A673 (cell line): ENCODE results near the gene SMIM5. TPM values are rescaled to one million over a fixed set of nuclear protein-coding genes. Genes with fewer than 3 reads are reported as not detected.
A peak's percentile ranks its signal among the peaks of the same experiment; 100 is the strongest.

Experiments used
- BruUV-seq: library from RNA; stranded (reverse); fragments of 400-500 nt; replicated peaks from 2 replicates; lab custom pipeline; 2021; lab: Mats Ljungman, UMichigan
- CTCF ChIA-PET: fragments of 300-600 bp; sonication (Branson Sonifier 250); formaldehyde crosslinking; loops from one replicate; lab custom pipeline; 2022; ENCODE audit warnings: antibody characterized with exemption; lab: Charles Lee
- POLR2A ChIA-PET: fragments of 300-600 bp; sonication (Branson Sonifier 250); formaldehyde crosslinking; loops from one replicate; lab custom pipeline; 2022; ENCODE audit warnings: antibody characterized with exemption; ENCODE audit not compliant: low non-redundant PET; lab: Charles Lee
- DNase-seq: peaks from one replicate; pipeline ENCODE4 v3.0.0-alpha.2; 2015; ENCODE audit warnings: low spot score
- H3K27ac ChIP-seq: fragments of 200-600 bp; sonication (generic); 2 replicates; pipeline ENCODE4 v1.5.1; 2016; ENCODE audit warnings: mixed run types, low read depth, mild to moderate bottlenecking, mixed read lengths, antibody characterized with exemption, low read length; ENCODE audit not compliant: poor library complexity, severe bottlenecking
- H3K27me3 ChIP-seq: fragments of 200-600 bp; sonication (generic); replicated peaks from 2 replicates; pipeline ENCODE4 v1.6.1; 2017; ENCODE audit warnings: mixed run types, low read depth, mild to moderate bottlenecking, mixed read lengths, antibody characterized with exemption, low read length; ENCODE audit not compliant: insufficient read depth, poor library complexity
- H3K36me3 ChIP-seq: fragments of 200-600 bp; sonication (generic); 2 replicates; pipeline ENCODE4 v1.6.1; 2016; ENCODE audit warnings: mixed run types, mild to moderate bottlenecking, mixed read lengths, antibody characterized with exemption, low read length; ENCODE audit not compliant: insufficient read depth, poor library complexity, severe bottlenecking
- H3K4me1 ChIP-seq: fragments of 200-600 bp; sonication (generic); 2 replicates; pipeline ENCODE4 v1.6.1; 2017; ENCODE audit warnings: mixed run types, mild to moderate bottlenecking, mixed read lengths, antibody characterized with exemption, low read length; ENCODE audit not compliant: insufficient read depth, poor library complexity, severe bottlenecking
- H3K4me3 ChIP-seq: fragments of 200-600 bp; sonication (generic); 2 replicates; pipeline ENCODE4 v1.5.1; 2016; ENCODE audit warnings: low read depth, mixed run types, mild to moderate bottlenecking, mixed read lengths, low read length; ENCODE audit not compliant: poor library complexity, severe bottlenecking
- H3K9me3 ChIP-seq: fragments of 200-600 bp; sonication (generic); 2 replicates; pipeline ENCODE4 v1.6.1; 2016; ENCODE audit warnings: mixed run types, low read depth, mild to moderate bottlenecking, mixed read lengths, antibody characterized with exemption, low read length; ENCODE audit not compliant: poor library complexity, severe bottlenecking
- CTCF ChIP-seq: fragments of 300-800, 200-600 bp; sonication (generic); conservative IDR thresholded peaks from 2 replicates; pipeline ENCODE4 v1.5.1; 2017; ENCODE audit warnings: low read depth, mild to moderate bottlenecking, antibody characterized with exemption, low read length, moderate library complexity, mixed read lengths
- EZH2 ChIP-seq: fragments of 200-600 bp; sonication (generic); IDR thresholded peaks from 2 replicates; pipeline ENCODE4 v1.6.1; 2017; ENCODE audit warnings: borderline replicate concordance, low read depth, mild to moderate bottlenecking, mixed read lengths, antibody characterized with exemption, low read length; ENCODE audit not compliant: poor library complexity, severe bottlenecking
- intact Hi-C: fragments of 100-400 bp; cut with micrococcal nuclease; formaldehyde crosslinking; loops from one replicate; pipeline ENCODE4 v1.10.0; 2022; ENCODE audit not compliant: unreplicated experiment
- total RNA-seq: library from RNA; stranded (reverse); gene quantifications from 2 replicates; pipeline ENCODE4 v1.2.3, GENCODE V29; 2021

Gene SMIM5
- total RNA-seq, 1 experiment from 2014 or later = not detected

GRCh38 chr17:75654176-75654575 is 20.9 kb downstream of the SMIM5 start:
- POLR2A ChIA-PET = interaction anchor here (0.7 kb wide), 1 partner anchor 35 kb away, joined by 3 read pairs; no protein-coding TSS in a partner anchor
- Histone ChIP-seq H3K9me3 (no peaks in the 10 kb centered on the region), H3K36me3 (peaks cover 4% of the 10 kb centered on the region), H3K27ac (no peak overlapping the region), H3K4me1 (no peaks in the 10 kb centered on the region), H3K27me3 (no peaks in the 10 kb centered on the region), H3K4me3 (no peak overlapping the region)
- intact Hi-C loops = no loop called here
- 0 out of 2 replicates have a peak, but pooled peaks have one; percentile 14 for TF ChIP-seq CTCF
- no peak for TF ChIP-seq EZH2
- BruUV-seq = no TSS peak
- DNase-seq = no peak
- CTCF ChIA-PET = interaction anchor here (0.6 to 2.8 kb wide), 2 partner anchors 21 to 203 kb away, joined by 3 to 21 read pairs; partner anchors contain the start of gene SMIM5

- Histone ChIP-seq H3K27me3 (no peaks in the 10 kb centered on the region), H3K4me1 (no peaks in the 10 kb centered on the region), H3K4me3 (no peak overlapping the region), H3K36me3 (no peaks in the 10 kb centered on the region), H3K9me3 (no peaks in the 10 kb centered on the region), H3K27ac (no peak overlapping the region)
- BruUV-seq = no TSS peak
- POLR2A ChIA-PET = no interaction called here
- TF ChIP-seq EZH2 = no peak
- TF ChIP-seq CTCF = no peak
- intact Hi-C loops = no loop called here
- CTCF ChIA-PET = no interaction called here
- no peak for DNase-seq
Measured at GRCh38 chr17:75658237-75658636, 25.0 kb downstream of the SMIM5 start.

GRCh38 chr17:75661531-75661930 is 28.3 kb downstream of the SMIM5 start:
- BruUV-seq = no TSS peak
- Histone ChIP-seq H3K4me3 (no peak overlapping the region), H3K9me3 (no peaks in the 10 kb centered on the region), H3K36me3 (no peaks in the 10 kb centered on the region), H3K4me1 (peaks cover 6% of the 10 kb centered on the region), H3K27me3 (no peaks in the 10 kb centered on the region), H3K27ac (no peak overlapping the region)
- intact Hi-C loops = no loop called here
- no peak for TF ChIP-seq CTCF
- no peak for TF ChIP-seq EZH2
- ChIA-PET CTCF (no interaction called here), POLR2A (no interaction called here)
- DNase-seq = no peak
